PC-9 (cell line): ENCODE data around the gene RPS27. TPM values are rescaled to one million over a fixed set of nuclear protein-coding genes. Genes with fewer than 3 reads are reported as not detected.

ENCODE experiments used
- BruUV-seq: library from RNA; stranded (reverse); fragments of 400-500 nt; replicated peaks from 2 replicates; lab custom pipeline; 2021; lab: Mats Ljungman, UMichigan
- CTCF ChIA-PET: fragments of 300-600 bp; sonication (Branson Sonifier 250); formaldehyde crosslinking; loops from one replicate; lab custom pipeline; 2022; ENCODE audit warnings: antibody characterized with exemption; lab: Charles Lee
- POLR2A ChIA-PET: fragments of 300-600 bp; sonication (Branson Sonifier 250); formaldehyde crosslinking; loops from one replicate; lab custom pipeline; 2022; ENCODE audit warnings: antibody characterized with exemption; ENCODE audit not compliant: unreplicated experiment; lab: Charles Lee
- DNase-seq, 2 experiments: peaks; one replicate each; pipeline versions ENCODE4 v3.0.0 to v3.0.0-alpha.2; 2015 to 2022; ENCODE audit warnings: mixed read lengths in 1 of 2
- H2AFZ ChIP-seq: fragments of 200-600 bp; sonication (generic); 2 replicates; pipeline ENCODE4 v1.8.1; 2017; ENCODE audit warnings: antibody characterized with exemption
- H3F3A ChIP-seq: fragments of 200-600 bp; sonication (generic); 2 replicates; pipeline ENCODE4 v1.8.1; 2017; ENCODE audit warnings: antibody characterized with exemption, mild to moderate bottlenecking, low read depth; ENCODE audit not compliant: insufficient read depth
- H3K27ac ChIP-seq: fragments of 200-600 bp; sonication (generic); 2 replicates; pipeline ENCODE4 v1.6.1; 2016; ENCODE audit warnings: mixed run types
- H3K27me3 ChIP-seq: fragments of 200-600 bp; sonication (generic); 2 replicates; pipeline ENCODE4 v1.6.1; 2016; ENCODE audit warnings: low read depth, mixed run types; ENCODE audit not compliant: insufficient read depth
- H3K36me3 ChIP-seq: fragments of 200-600 bp; sonication (generic); 2 replicates; pipeline ENCODE4 v1.6.1; 2016; ENCODE audit warnings: low read depth, mixed run types
- H3K4me1 ChIP-seq: fragments of 200-600 bp; sonication (generic); replicated peaks from 2 replicates; pipeline ENCODE4 v1.6.1; 2016; ENCODE audit warnings: mixed run types; ENCODE audit not compliant: insufficient read depth
- H3K4me2 ChIP-seq: fragments of 200-600 bp; sonication (generic); 2 replicates; pipeline ENCODE4 v1.6.1; 2017; ENCODE audit warnings: mixed run types
- H3K4me3 ChIP-seq: fragments of 200-600 bp; sonication (generic); 2 replicates; pipeline ENCODE4 v1.6.1; 2016; ENCODE audit warnings: mixed run types
- H3K79me2 ChIP-seq: fragments of 200-600 bp; sonication (generic); 2 replicates; pipeline ENCODE4 v1.6.1; 2017; ENCODE audit warnings: low read depth, mixed run types
- H3K9me2 ChIP-seq: fragments of 200-600 bp; sonication (generic); 2 replicates; pipeline ENCODE4 v1.8.1; 2017; ENCODE audit warnings: mild to moderate bottlenecking; ENCODE audit not compliant: insufficient read depth
- H3K9me3 ChIP-seq: fragments of 200-600 bp; sonication (generic); 2 replicates; pipeline ENCODE4 v1.8.1; 2016; ENCODE audit warnings: low read depth; ENCODE audit not compliant: insufficient read depth
- H4K20me1 ChIP-seq: fragments of 200-600 bp; sonication (generic); 2 replicates; pipeline ENCODE4 v1.8.1; 2017; ENCODE audit not compliant: insufficient read depth
- EZH2 ChIP-seq: fragments of 200-600 bp; sonication (generic); IDR thresholded peaks from 2 replicates; pipeline ENCODE4 v1.8.0; 2017; ENCODE audit warnings: antibody characterized with exemption, low read depth
- intact Hi-C: fragments of 100-400 bp; cut with micrococcal nuclease; formaldehyde crosslinking; loops from one replicate; pipeline ENCODE4 v1.10.0; 2022; ENCODE audit not compliant: unreplicated experiment
- total RNA-seq: library from RNA; stranded (reverse); gene quantifications from 2 replicates; pipeline ENCODE4 v1.2.3, GENCODE V29; 2021
- TF ChIP-seq, protein P1 (sequence below): fragments of 200-600 bp; sonication (generic); conservative IDR thresholded peaks from 2 replicates; pipeline ENCODE4 v1.6.1; 2017; ENCODE audit warnings: mixed run types, antibody characterized with exemption, mild to moderate bottlenecking, moderate library complexity

The RPS27 gene
- total RNA-seq, 1 experiment from 2014 or later: 1,409 TPM

DNA sequence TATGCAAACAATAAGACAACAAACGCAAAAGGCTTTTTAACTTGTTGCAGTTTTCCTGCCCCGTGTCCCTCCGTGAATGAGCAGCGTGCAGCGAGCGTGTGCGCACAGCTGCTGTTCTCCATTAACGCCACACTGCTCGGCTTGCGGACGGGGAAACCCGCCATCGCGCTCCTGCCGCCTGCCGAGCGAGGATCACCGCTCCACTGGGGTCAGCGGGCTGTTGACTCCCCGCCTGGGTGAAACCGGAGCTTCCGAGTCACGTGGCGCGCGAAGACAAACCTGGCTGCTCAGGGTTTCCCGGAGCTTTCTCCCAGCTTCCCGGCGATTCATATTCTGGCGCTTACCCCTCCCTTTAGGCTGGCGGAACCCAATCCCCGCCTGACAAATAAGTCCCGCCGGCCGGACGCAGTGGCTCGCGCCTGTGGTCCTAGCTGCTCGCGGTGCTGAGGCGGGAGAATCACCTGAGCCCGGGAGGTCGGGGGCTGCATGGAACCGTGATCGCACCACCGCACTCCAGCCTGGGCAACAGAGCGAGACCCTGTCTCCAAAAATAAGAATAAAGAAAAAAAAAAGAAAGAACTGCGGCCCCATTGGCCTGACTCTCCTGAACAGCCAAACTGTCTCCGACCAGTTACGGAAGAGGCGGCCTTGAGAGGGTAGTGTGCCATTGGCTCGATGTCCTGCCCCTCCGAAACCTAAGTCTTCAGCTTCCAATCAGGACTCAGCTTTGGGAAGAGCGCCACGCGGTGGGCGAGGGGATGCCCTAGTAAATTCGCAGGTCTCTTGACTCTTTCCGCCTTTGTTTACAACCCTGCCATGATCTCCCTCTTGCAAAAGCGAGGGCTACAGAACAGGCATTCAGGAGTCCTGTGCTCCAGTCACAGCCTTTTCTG is 23.2 kb upstream of the RPS27 start, which contains the start of gene CREB3L4:
Gene CREB3L4, plus strand, starts transcription at position 796 of the 893 bp plus-strand sequence. CDS start 624 bp downstream, outside the sequence.
- Histone ChIP-seq H3K79me2 (peaks cover 26% of the 10 kb centered on the region), H3K9me3 (no peaks in the 10 kb centered on the region), H3K27me3 (no peaks in the 10 kb centered on the region), H3K4me2 (peak within 1 kb of the TSS; percentile 98), H3K36me3 (no peaks in the 10 kb centered on the region), H3K4me1 (peaks cover 37% of the 10 kb centered on the region), H4K20me1 (no peaks in the 10 kb centered on the region), H3K4me3 (peak within 1 kb of the TSS; percentile 90), H2AFZ (peak within 1 kb of the TSS; percentile 89), H3K9me2 (no peaks in the 10 kb centered on the region), H3F3A (peaks cover 59% of the 10 kb centered on the region), H3K27ac (peak within 1 kb of the TSS; percentile 80)
- no peak for TF ChIP-seq EZH2
- TF ChIP-seq, protein P1, sequence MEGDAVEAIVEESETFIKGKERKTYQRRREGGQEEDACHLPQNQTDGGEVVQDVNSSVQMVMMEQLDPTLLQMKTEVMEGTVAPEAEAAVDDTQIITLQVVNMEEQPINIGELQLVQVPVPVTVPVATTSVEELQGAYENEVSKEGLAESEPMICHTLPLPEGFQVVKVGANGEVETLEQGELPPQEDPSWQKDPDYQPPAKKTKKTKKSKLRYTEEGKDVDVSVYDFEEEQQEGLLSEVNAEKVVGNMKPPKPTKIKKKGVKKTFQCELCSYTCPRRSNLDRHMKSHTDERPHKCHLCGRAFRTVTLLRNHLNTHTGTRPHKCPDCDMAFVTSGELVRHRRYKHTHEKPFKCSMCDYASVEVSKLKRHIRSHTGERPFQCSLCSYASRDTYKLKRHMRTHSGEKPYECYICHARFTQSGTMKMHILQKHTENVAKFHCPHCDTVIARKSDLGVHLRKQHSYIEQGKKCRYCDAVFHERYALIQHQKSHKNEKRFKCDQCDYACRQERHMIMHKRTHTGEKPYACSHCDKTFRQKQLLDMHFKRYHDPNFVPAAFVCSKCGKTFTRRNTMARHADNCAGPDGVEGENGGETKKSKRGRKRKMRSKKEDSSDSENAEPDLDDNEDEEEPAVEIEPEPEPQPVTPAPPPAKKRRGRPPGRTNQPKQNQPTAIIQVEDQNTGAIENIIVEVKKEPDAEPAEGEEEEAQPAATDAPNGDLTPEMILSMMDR: peak; percentile 58; the same call in 1 of the 2 replicates
- BruUV-seq: no TSS peak
- POLR2A ChIA-PET: interaction anchor here (0.5 to 1.7 kb wide), 11 partner anchors 10 to 1086 kb away, joined by 3 to 13 read pairs (median 3); partner anchors contain the start of genes GATAD2B, JTB and RAB13
- CTCF ChIA-PET: interaction anchor here (0.6 to 1.4 kb wide), 3 partner anchors 10 to 430 kb away, joined by 3 to 6 read pairs (median 3); partner anchors contain the start of gene JTB
- intact Hi-C loops: loop anchor here (1.0 to 10.0 kb wide), 3 partner anchors 19 to 433 kb away; partner anchors contain the start of genes RAB13, S100A2 and S100A6
- peak; percentile 92 to 93 for DNase-seq

DNA sequence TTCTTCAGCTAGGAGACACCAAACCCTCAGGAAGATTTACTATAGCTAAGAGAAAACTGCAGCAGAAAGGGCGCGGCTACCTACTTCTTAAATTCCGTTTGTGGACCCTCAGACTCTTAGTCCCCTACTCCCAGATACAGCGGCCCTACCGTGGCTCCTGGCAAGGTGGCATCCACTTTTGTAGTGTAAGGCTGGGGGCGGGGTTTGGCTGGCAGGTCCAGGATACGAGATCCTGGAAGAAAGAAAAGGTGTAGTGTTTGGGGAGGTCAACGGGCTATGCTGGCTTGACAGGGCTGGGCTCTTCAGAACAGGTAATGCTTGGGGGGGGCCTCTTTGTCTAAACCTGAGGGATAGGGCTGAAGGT is 22.6 kb upstream of the RPS27 start:
- peaks cover 55% of the 10 kb centered on the region for H3F3A ChIP-seq
- H3K4me2 ChIP-seq: peak overlapping the region; percentile 98
- H2AFZ ChIP-seq: peak overlapping the region; percentile 89
- no peaks in the 10 kb centered on the region for H3K9me3 ChIP-seq
- ChIA-PET CTCF (interaction anchor here (1.4 kb wide), 1 partner anchor 9 kb away, joined by 6 read pairs; the partner anchor contains the start of gene JTB), POLR2A (interaction anchor here (0.6 to 1.7 kb wide), 4 partner anchors 10 to 297 kb away, joined by 3 to 13 read pairs (median 4); partner anchors contain the start of gene JTB)
- intact Hi-C loops: loop anchor here (1.0 to 10.0 kb wide), 3 partner anchors 18 to 433 kb away; partner anchors contain the start of genes RAB13, S100A2 and S100A6
- TF ChIP-seq, protein P1: no peak
- TF ChIP-seq EZH2: no peak
- H4K20me1 ChIP-seq: no peaks in the 10 kb centered on the region
- peaks cover 19% of the 10 kb centered on the region for H3K79me2 ChIP-seq
- no peaks in the 10 kb centered on the region for H3K36me3 ChIP-seq
- H3K27me3 ChIP-seq: no peaks in the 10 kb centered on the region
- DNase-seq: peak; percentile 56 to 57
- H3K4me3 ChIP-seq: peak overlapping the region; percentile 90
- H3K9me2 ChIP-seq: no peaks in the 10 kb centered on the region
- peaks cover 35% of the 10 kb centered on the region for H3K4me1 ChIP-seq
- peak overlapping the region; percentile 80 for H3K27ac ChIP-seq
- no TSS peak for BruUV-seq

DNA sequence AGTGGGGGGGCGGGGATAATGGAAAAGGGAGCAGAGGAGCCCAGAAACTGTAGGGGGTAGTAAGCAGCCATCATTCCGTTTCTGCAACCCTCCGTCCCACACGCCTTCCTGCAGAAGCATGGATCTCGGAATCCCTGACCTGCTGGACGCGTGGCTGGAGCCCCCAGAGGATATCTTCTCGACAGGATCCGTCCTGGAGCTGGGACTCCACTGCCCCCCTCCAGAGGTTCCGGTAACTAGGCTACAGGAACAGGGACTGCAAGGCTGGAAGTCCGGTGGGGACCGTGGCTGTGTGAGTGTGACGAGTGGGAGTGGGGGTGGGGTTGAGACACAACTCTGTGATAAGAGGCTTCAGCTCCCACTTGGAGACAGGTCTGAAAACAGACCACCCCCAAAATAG is 22.2 kb upstream of the RPS27 start:
- H3K36me3 ChIP-seq: no peaks in the 10 kb centered on the region
- peaks cover 54% of the 10 kb centered on the region for H3F3A ChIP-seq
- no TSS peak for BruUV-seq
- TF ChIP-seq, protein P1: no peak
- peak overlapping the region; percentile 89 for H2AFZ ChIP-seq
- no peaks in the 10 kb centered on the region for H3K27me3 ChIP-seq
- no peaks in the 10 kb centered on the region for H4K20me1 ChIP-seq
- CTCF ChIA-PET: interaction anchor here (1.4 kb wide), 1 partner anchor 9 kb away, joined by 6 read pairs; the partner anchor contains the start of gene JTB
- peaks cover 35% of the 10 kb centered on the region for H3K4me1 ChIP-seq
- H3K9me2 ChIP-seq: no peaks in the 10 kb centered on the region
- peak overlapping the region; percentile 98 for H3K4me2 ChIP-seq
- intact Hi-C loops: loop anchor here (10.0 kb wide), 2 partner anchors 404 to 434 kb away; partner anchors contain the start of genes S100A2 and S100A6
- peaks cover 18% of the 10 kb centered on the region for H3K79me2 ChIP-seq
- peak overlapping the region; percentile 90 for H3K4me3 ChIP-seq
- POLR2A ChIA-PET: interaction anchor here (0.6 to 1.7 kb wide), 2 partner anchors 10 to 203 kb away, joined by 6 to 13 read pairs; partner anchors contain the start of gene JTB
- H3K9me3 ChIP-seq: no peaks in the 10 kb centered on the region
- no peak overlapping the region for H3K27ac ChIP-seq
- no peak for DNase-seq
